K562 (cell line): ENCODE results near the gene ITPR3. TPM values are rescaled to one million over a fixed set of nuclear protein-coding genes. Genes with fewer than 3 reads are reported as not detected.

ENCODE experiments used
- BHLHE40 ChIP-seq: IDR thresholded peaks from 2 replicates; pipeline ENCODE4 v1.6.1; 2011; ENCODE audit warnings: low read length, improper control_type of control experiment
- CCAR2 ChIP-seq: fragments of 200-400 bp; formaldehyde crosslinking; IDR thresholded peaks from 2 replicates; pipeline ENCODE4 v1.6.1; 2017; ENCODE audit warnings: mild to moderate bottlenecking, low read depth, low read length
- DNMT1 ChIP-seq: fragments of 450-650 bp; IDR thresholded peaks from 2 replicates; pipeline ENCODE4 v1.6.1; 2016; ENCODE audit warnings: antibody characterized with exemption, mild to moderate bottlenecking
- HDAC2 ChIP-seq: fragments of 450-650 bp; IDR thresholded peaks from 2 replicates; pipeline ENCODE4 v1.6.1; 2016; ENCODE audit warnings: mild to moderate bottlenecking
- HMGN3 ChIP-seq: IDR thresholded peaks from 2 replicates; pipeline ENCODE4 v1.6.1; 2011; ENCODE audit warnings: borderline replicate concordance, low read depth, mild to moderate bottlenecking, mixed read lengths, low read length; ENCODE audit not compliant: insufficient read length; ENCODE audit errors: extremely low read depth
- NFATC3 ChIP-seq: fragments of 450-650 bp; IDR thresholded peaks from 2 replicates; pipeline ENCODE4 v1.6.1; 2017; ENCODE audit warnings: mild to moderate bottlenecking
- NR0B1 ChIP-seq: fragments of 450-650 bp; IDR thresholded peaks from one replicate; pipeline ENCODE4 v1.6.1; 2018; ENCODE audit warnings: mild to moderate bottlenecking, moderate library complexity; ENCODE audit not compliant: partially characterized antibody
- POLR2B ChIP-seq: fragments of 450-650 bp; IDR thresholded peaks from 2 replicates; pipeline ENCODE4 v1.6.1; 2018; ENCODE audit warnings: low read depth; ENCODE audit not compliant: partially characterized antibody
- PTBP1 ChIP-seq: fragments of 200-400 bp; formaldehyde crosslinking; IDR thresholded peaks from 2 replicates; pipeline ENCODE4 v1.6.1; 2017; ENCODE audit warnings: low read depth, low read length
- SAFB ChIP-seq: fragments of 200-400 bp; formaldehyde crosslinking; IDR thresholded peaks from 2 replicates; pipeline ENCODE4 v1.6.1; 2017; ENCODE audit warnings: low read depth, low read length, borderline replicate concordance
- SP1 ChIP-seq: sonication (generic); formaldehyde crosslinking; IDR thresholded peaks from 2 replicates; pipeline ENCODE4 v1.8.1; 2022; ENCODE audit warnings: mild to moderate bottlenecking, missing genetic modification reagents
- SRF ChIP-seq, 2 experiments: fragments of 250-450, 450-650 bp in 1 of 2; sonication (Bioruptor Pico) in 1 of 2; sonication (generic) in 1 of 2; formaldehyde crosslinking; IDR thresholded peaks; 2 replicates each; pipeline versions ENCODE4 v1.5.0 to v1.5.1; 2020 to 2022; ENCODE audit warnings: mild to moderate bottlenecking in 1 of 2, missing genetic modification reagents in 1 of 2
- TBL1XR1 ChIP-seq, 2 experiments: IDR thresholded peaks; 2 replicates each; pipeline ENCODE4 v1.6.1; 2012; ENCODE audit warnings: improper control_type of control experiment in 2 of 2, low read length in 2 of 2, mild to moderate bottlenecking in 1 of 2
- USF2 ChIP-seq: sonication (generic); formaldehyde crosslinking; IDR thresholded peaks from 2 replicates; pipeline ENCODE4 v1.5.0; 2020; ENCODE audit warnings: missing genetic modification reagents
- ZNF133 ChIP-seq: fragments of 250-450 bp; sonication (Bioruptor Pico); IDR thresholded peaks from 2 replicates; pipeline ENCODE4 v1.4.0; 2020; ENCODE audit warnings: mild to moderate bottlenecking
- ZNF217 ChIP-seq: sonication (generic); formaldehyde crosslinking; IDR thresholded peaks from 2 replicates; pipeline ENCODE4 v1.8.0; 2022; ENCODE audit warnings: mild to moderate bottlenecking, missing genetic modification reagents
- ZNF316 ChIP-seq: fragments of 450-650 bp; IDR thresholded peaks from 2 replicates; pipeline ENCODE4 v1.6.1; 2016
- ZNF707 ChIP-seq: fragments of 250-450 bp; sonication (Bioruptor Pico); conservative IDR thresholded peaks from 2 replicates; pipeline ENCODE4 v1.8.0; 2022; ENCODE audit warnings: inconsistent platforms, mild to moderate bottlenecking, moderate library complexity
- ZNF764 ChIP-seq: fragments of 250-450 bp; sonication (Bioruptor Pico); IDR thresholded peaks from 2 replicates; pipeline ENCODE4 v1.4.0; 2020; ENCODE audit warnings: low read depth, mild to moderate bottlenecking, moderate library complexity
- polyA plus RNA-seq, 8 experiments: library from polyadenylated mRNA; depleted of rRNA in 4 of 8; stranded (reverse) in 5 of 8; unstranded in 3 of 8; fragments of >200 nt; fragmentation: Nextera tagmentation in 2 of 8; fragmentation: Illumina TruSeq in 1 of 8; extraction: Ambion mirVana in 2 of 8; extraction: Trizol in 1 of 8; gene quantifications; 2 replicates each; pipeline versions ENCODE4 v1.2.1 to v1.2.3, GENCODE V29; 2011 to 2014; ENCODE audit warnings: inconsistent platforms in 1 of 8, missing spikeins in 1 of 8
- total RNA-seq, 7 experiments: library from RNA; depleted of rRNA in 6 of 7; stranded (reverse); fragments of >200 nt in 6 of 7; fragmentation: Illumina TruSeq in 2 of 7; extraction: Trizol in 2 of 7; gene quantifications; 2 replicates each; pipeline versions ENCODE4 v1.2.1 to v1.2.3, GENCODE V29; 2011 to 2021; ENCODE audit warnings: low replicate concordance in 1 of 7
- TF ChIP-seq, protein P1 (sequence below): sonication (generic); formaldehyde crosslinking; IDR thresholded peaks from 2 replicates; pipeline ENCODE4 v1.8.0; 2023; ENCODE audit warnings: mild to moderate bottlenecking, missing genetic modification reagents
- TF ChIP-seq, protein P2 (sequence below): fragments of 200-800 bp; sonication (Bioruptor generic); IDR thresholded peaks from 2 replicates; pipeline ENCODE4 v1.6.1; 2017; ENCODE audit warnings: missing genetic modification characterization, missing compliant biosample characterization
- TF ChIP-seq, protein P3 (sequence below): fragments of 450-650 bp; formaldehyde crosslinking; IDR thresholded peaks from 2 replicates; pipeline ENCODE4 v1.4.0; 2020; ENCODE audit warnings: mild to moderate bottlenecking, moderate library complexity

Gene ITPR3
- total and polyA plus RNA-seq, 9 of the 15 experiments (the other 6 are each of a cell fraction or from before 2014, with no cell fraction given): 0.39 to 35.7 (median 13.2) TPM

GRCh38 chr6:33711140-33712129 lies 90.3 kb downstream of the ITPR3 start, which contains the start of gene UQCC2 (continued):
- TF ChIP-seq, protein P1, sequence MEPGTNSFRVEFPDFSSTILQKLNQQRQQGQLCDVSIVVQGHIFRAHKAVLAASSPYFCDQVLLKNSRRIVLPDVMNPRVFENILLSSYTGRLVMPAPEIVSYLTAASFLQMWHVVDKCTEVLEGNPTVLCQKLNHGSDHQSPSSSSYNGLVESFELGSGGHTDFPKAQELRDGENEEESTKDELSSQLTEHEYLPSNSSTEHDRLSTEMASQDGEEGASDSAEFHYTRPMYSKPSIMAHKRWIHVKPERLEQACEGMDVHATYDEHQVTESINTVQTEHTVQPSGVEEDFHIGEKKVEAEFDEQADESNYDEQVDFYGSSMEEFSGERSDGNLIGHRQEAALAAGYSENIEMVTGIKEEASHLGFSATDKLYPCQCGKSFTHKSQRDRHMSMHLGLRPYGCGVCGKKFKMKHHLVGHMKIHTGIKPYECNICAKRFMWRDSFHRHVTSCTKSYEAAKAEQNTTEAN: no peak
- TF ChIP-seq SP1 (peak; percentile 95), SAFB (no peak), ZNF707 (CRISPR knock-in tag) (no peak), NR0B1 (no peak), CCAR2 (no peak), ZNF764 (CRISPR knock-in tag) (no peak), NFATC3 (no peak), ZNF316 (0 out of 2 replicates have a peak, but pooled peaks have one; percentile 8), ZNF133 (no peak), PTBP1 (no peak), HDAC2 (peak; percentile 67), HMGN3 (peak; percentile 81), BHLHE40 (peak; percentile 99), ZNF217 (CRISPR knock-in tag) (no peak), USF2 (CRISPR knock-in tag) (peak; percentile 86), DNMT1 (no peak), POLR2B (peak; percentile 98), TBL1XR1 (IDR thresholded peaks at IDR 0.05; ENCODE audit: low read length in 2 of 2) (no peak), SRF (CRISPR knock-in tag; IDR thresholded peaks at IDR 0.05) (peak in 1 of 2 experiments; percentile 90; a peak in 2 of 4 replicates)
- TF ChIP-seq, protein P2, sequence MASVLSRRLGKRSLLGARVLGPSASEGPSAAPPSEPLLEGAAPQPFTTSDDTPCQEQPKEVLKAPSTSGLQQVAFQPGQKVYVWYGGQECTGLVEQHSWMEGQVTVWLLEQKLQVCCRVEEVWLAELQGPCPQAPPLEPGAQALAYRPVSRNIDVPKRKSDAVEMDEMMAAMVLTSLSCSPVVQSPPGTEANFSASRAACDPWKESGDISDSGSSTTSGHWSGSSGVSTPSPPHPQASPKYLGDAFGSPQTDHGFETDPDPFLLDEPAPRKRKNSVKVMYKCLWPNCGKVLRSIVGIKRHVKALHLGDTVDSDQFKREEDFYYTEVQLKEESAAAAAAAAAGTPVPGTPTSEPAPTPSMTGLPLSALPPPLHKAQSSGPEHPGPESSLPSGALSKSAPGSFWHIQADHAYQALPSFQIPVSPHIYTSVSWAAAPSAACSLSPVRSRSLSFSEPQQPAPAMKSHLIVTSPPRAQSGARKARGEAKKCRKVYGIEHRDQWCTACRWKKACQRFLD (CRISPR knock-in tag): peak; percentile 92; the same call in 1 of the 2 replicates
- TF ChIP-seq, protein P3, sequence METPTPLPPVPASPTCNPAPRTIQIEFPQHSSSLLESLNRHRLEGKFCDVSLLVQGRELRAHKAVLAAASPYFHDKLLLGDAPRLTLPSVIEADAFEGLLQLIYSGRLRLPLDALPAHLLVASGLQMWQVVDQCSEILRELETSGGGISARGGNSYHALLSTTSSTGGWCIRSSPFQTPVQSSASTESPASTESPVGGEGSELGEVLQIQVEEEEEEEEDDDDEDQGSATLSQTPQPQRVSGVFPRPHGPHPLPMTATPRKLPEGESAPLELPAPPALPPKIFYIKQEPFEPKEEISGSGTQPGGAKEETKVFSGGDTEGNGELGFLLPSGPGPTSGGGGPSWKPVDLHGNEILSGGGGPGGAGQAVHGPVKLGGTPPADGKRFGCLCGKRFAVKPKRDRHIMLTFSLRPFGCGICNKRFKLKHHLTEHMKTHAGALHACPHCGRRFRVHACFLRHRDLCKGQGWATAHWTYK: 0 out of 2 replicates have a peak, but pooled peaks have one; percentile 64
